ENCODE data around the gene SMPD1.
A peak's percentile ranks its signal among the peaks of the same experiment; 100 is the strongest.

The SMPD1 gene

GRCh38 chr11:6415797-6416196 is 25.5 kb downstream of the SMPD1 start:
- DNase-seq (ENCODE audit: low spot score), result no peak

- no peak for DNase-seq (ENCODE audit: low spot score)
Observed at GRCh38 chr11:6417907-6418556, 27.8 kb downstream of the SMPD1 start.

GRCh38 chr11:6418557-6419008 is 28.3 kb downstream of the SMPD1 start:
- no peak for DNase-seq (ENCODE audit: low spot score)

- DNase-seq (ENCODE audit: low spot score), result peak; percentile 52
Observed at GRCh38 chr11:6419009-6419631, 28.8 kb downstream of the SMPD1 start, which contains the start of gene APBB1. APBB1 (minus strand) TSS chr11:6419094; CDS start chr11:6411347, 7,747 bp downstream.

- no peak for DNase-seq (ENCODE audit: low spot score)
Observed at GRCh38 chr11:6420677-6421076, 30.4 kb downstream of the SMPD1 start.

- DNase-seq (ENCODE audit: low spot score), result no peak
Observed at GRCh38 chr11:6427516-6427915, 37.2 kb downstream of the SMPD1 start.

- no peak for DNase-seq (ENCODE audit: low spot score)
Observed at GRCh38 chr11:6431861-6432260, 41.6 kb downstream of the SMPD1 start.

- no peak for DNase-seq (ENCODE audit: low spot score)
Observed at GRCh38 chr11:6433998-6434660, 43.9 kb downstream of the SMPD1 start.

- no peak for DNase-seq (ENCODE audit: low spot score)
Observed at GRCh38 chr11:6437423-6437822, 47.1 kb downstream of the SMPD1 start.

GRCh38 chr11:6437993-6438392 is 47.7 kb downstream of the SMPD1 start:
- no peak for DNase-seq (ENCODE audit: low spot score)

- DNase-seq (ENCODE audit: low spot score), result peak; percentile 40
Observed at GRCh38 chr11:6438979-6439571, 48.8 kb downstream of the SMPD1 start.

GRCh38 chr11:6440906-6441358 is 50.7 kb downstream of the SMPD1 start, which contains the start of gene HPX:
HPX (minus strand) TSS chr11:6440987; CDS start chr11:6440963, 24 bp downstream.
- DNase-seq (ENCODE audit: low spot score), result no peak

- DNase-seq (ENCODE audit: low spot score), result no peak
Observed at GRCh38 chr11:6442441-6442840, 52.2 kb downstream of the SMPD1 start.

- peak; percentile 30 for DNase-seq (ENCODE audit: low spot score)
Observed at GRCh38 chr11:6443269-6444003, 53.2 kb downstream of the SMPD1 start.

Data from kidney capillary endothelial cell (primary cell).